Germinal center (tissue), 1 donor: ENCODE results near the gene CLDN22.

Experiments used
- DNase-seq: peaks from one replicate; pipeline ENCODE4 v3.0.0; 2012; ENCODE audit warnings: mixed read lengths, low spot score

CLDN22 gene

GRCh38 chr4:183320211-183321059 is at the start of gene CLDN22:
Gene CLDN22 (minus strand): TSS chr4:183320276. CDS start chr4:183320218, 58 bp downstream.
- no peak for DNase-seq

GRCh38 chr4:183369073-183369472 is 49.0 kb upstream of the CLDN22 start:
- no peak for DNase-seq

GRCh38 chr4:183366206-183366835 is 46.2 kb upstream of the CLDN22 start:
- no peak for DNase-seq

GRCh38 chr4:183364025-183364424 is 43.9 kb upstream of the CLDN22 start:
- DNase-seq = no peak

- no peak for DNase-seq
Measured at GRCh38 chr4:183362916-183363542, 43.0 kb upstream of the CLDN22 start.

- no peak for DNase-seq
Measured at GRCh38 chr4:183362036-183362435, 42.0 kb upstream of the CLDN22 start.

GRCh38 chr4:183360161-183360919 is 40.3 kb upstream of the CLDN22 start:
- DNase-seq = no peak

GRCh38 chr4:183358215-183358755 is 38.2 kb upstream of the CLDN22 start:
- DNase-seq = no peak

GRCh38 chr4:183356931-183357675 is 37.0 kb upstream of the CLDN22 start:
- no peak for DNase-seq

- DNase-seq = no peak
Measured at GRCh38 chr4:183356173-183356830, 36.2 kb upstream of the CLDN22 start.

GRCh38 chr4:183355405-183355804 is 35.3 kb upstream of the CLDN22 start:
- no peak for DNase-seq

- no peak for DNase-seq
Measured at GRCh38 chr4:183354219-183354618, 34.1 kb upstream of the CLDN22 start.

- DNase-seq = no peak
Measured at GRCh38 chr4:183353557-183353956, 33.5 kb upstream of the CLDN22 start.

- DNase-seq = no peak
Measured at GRCh38 chr4:183352546-183352945, 32.5 kb upstream of the CLDN22 start.

- DNase-seq = no peak
Measured at GRCh38 chr4:183350317-183351071, 30.4 kb upstream of the CLDN22 start.

GRCh38 chr4:183349673-183350072 is 29.6 kb upstream of the CLDN22 start:
- no peak for DNase-seq

- DNase-seq = no peak
Measured at GRCh38 chr4:183348706-183349659, 28.9 kb upstream of the CLDN22 start.

GRCh38 chr4:183348136-183348535 is 28.1 kb upstream of the CLDN22 start:
- DNase-seq = no peak

- DNase-seq = no peak
Measured at GRCh38 chr4:183347566-183347965, 27.5 kb upstream of the CLDN22 start.
